Mucosa of descending colon (tissue), 3 donors: ENCODE measurements around the gene MTF2. TPM values are rescaled to one million over a fixed set of nuclear protein-coding genes. Genes with fewer than 3 reads are reported as not detected.

Experiments used
- ATAC-seq: fragments of 200-7000 bp; cut with Tn5 transposase; one replicate; pipeline ENCODE4 v1.9.1; 2020; ENCODE audit warnings: mild to moderate bottlenecking, moderate library complexity
- DNase-seq, 3 donors: peaks; one replicate each; pipeline ENCODE4 v3.0.0-alpha.2; 2020
- H3K36me3 ChIP-seq: fragments of 200-600 bp; one replicate; pipeline ENCODE4 v1.8.0; 2021; ENCODE audit warnings: low read depth, mild to moderate bottlenecking
- H3K4me1 ChIP-seq: fragments of 200-600 bp; one replicate; pipeline ENCODE4 v1.8.0; 2021; ENCODE audit warnings: low read depth, mild to moderate bottlenecking
- H3K4me3 ChIP-seq: fragments of 200-600 bp; one replicate; pipeline ENCODE4 v1.8.0; 2021; ENCODE audit warnings: mild to moderate bottlenecking
- H3K9me3 ChIP-seq: fragments of 200-600 bp; one replicate; pipeline ENCODE4 v1.8.0; 2021; ENCODE audit warnings: mild to moderate bottlenecking
- CTCF ChIP-seq: fragments of 200-600 bp; IDR thresholded peaks from one replicate; pipeline ENCODE4 v1.8.0; 2022; ENCODE audit warnings: antibody characterized with exemption, mild to moderate bottlenecking
- intact Hi-C, 2 donors: fragments of 100-400 bp; cut with DNase I in 1 of 2; cut with micrococcal nuclease in 1 of 2; formaldehyde crosslinking; loops; one replicate each; pipeline versions ENCODE4 v1.11.0 to v1.11.1; 2022; cut with DNase I, micrococcal nuclease
- total RNA-seq, 3 donors: library from RNA; stranded (reverse); fragmentation: NEBNext Ultra II Directional in 2 of 3; extraction: Animal tissue kit (Norgen Biotek cat#: 25700) in 2 of 3; gene quantifications; one replicate each; pipeline versions ENCODE4 v1.2.1 to v1.2.4, GENCODE V29; 2021 to 2023
- donor health status: DM: no; HTN: no; CAD: no; lungs with moderate emphysema.
- donor health status: DM: no; HTN: no; CAD: no.
- donor health status: DM: no; HTN: yes; CAD: no.

The MTF2 gene
- total RNA-seq, 3 donors from 2014 or later = 22.5 to 32.1 (median 23.6) TPM

- intact Hi-C loops = no loop called here
- no peak for TF ChIP-seq CTCF
- no peaks in the 10 kb centered on the region for H3K36me3 ChIP-seq
- no peak overlapping the region for H3K4me3 ChIP-seq
- peaks cover 12% of the 10 kb centered on the region for H3K4me1 ChIP-seq
- no peak for ATAC-seq
- no peak for DNase-seq
- no peaks in the 10 kb centered on the region for H3K9me3 ChIP-seq
Measured at GRCh38 chr1:93083979-93084378, 4.9 kb downstream of the MTF2 start.

DNA sequence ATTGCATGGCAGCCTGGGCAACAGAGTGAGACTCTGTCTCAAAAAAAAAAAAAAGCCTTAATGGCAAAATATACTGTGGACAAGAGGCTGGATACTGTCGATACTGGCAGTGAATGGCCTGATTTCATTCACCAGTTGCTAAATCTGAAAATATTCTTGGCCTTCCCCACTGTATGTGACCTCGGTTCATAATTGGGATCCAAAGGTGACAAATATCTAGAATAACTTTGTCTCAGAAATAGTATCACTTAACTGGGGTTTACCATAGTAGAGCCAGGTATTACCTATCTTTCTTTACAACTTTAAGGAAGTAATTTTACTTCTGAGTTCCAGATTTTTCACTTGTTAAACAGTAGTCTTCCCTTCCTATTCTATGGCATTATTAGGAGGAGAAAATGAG lies 8.4 kb downstream of the MTF2 start:
- Histone ChIP-seq H3K4me1 (no peaks in the 10 kb centered on the region), H3K4me3 (no peak overlapping the region), H3K9me3 (no peaks in the 10 kb centered on the region), H3K36me3 (no peaks in the 10 kb centered on the region)
- intact Hi-C loops = no loop called here
- no peak for TF ChIP-seq CTCF
- DNase-seq (no peak), ATAC-seq (no peak)

DNA sequence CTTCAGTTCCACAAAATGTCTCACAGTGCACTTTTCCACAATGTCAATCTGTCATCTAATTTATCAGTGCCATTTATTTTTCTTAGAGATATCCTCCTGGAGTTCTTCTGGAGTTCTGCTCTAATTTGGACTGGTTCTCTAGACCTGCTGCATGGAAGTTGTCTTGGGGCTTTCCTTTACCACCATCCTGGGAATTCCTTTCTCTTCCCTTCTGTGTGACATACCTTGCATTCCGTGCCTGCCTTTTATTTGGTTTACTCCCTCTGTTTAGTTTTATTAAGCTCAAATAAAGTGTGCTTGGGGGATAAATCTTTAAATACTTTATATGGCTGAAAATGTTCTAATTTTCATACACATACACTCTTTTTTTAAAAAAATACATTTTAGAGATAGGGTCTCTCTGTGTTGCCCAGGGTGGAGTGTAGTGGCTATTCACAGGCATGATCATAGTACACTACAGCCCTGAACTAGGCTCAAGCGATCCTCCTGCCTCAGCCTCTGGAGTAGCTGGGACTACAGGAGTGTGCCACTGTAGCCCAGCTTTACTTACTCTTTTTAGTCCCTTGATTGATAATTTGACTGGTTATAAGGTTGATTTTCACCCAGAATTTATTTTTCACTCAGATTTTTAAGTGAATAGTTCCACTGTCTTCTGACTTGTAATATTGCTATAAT lies 14.4 kb downstream of the MTF2 start:
- Histone ChIP-seq H3K4me1 (no peaks in the 10 kb centered on the region), H3K9me3 (no peaks in the 10 kb centered on the region), H3K4me3 (no peak overlapping the region), H3K36me3 (no peaks in the 10 kb centered on the region)
- DNase-seq = no peak
- intact Hi-C loops = no loop called here
- ATAC-seq = no peak
- no peak for TF ChIP-seq CTCF

DNA sequence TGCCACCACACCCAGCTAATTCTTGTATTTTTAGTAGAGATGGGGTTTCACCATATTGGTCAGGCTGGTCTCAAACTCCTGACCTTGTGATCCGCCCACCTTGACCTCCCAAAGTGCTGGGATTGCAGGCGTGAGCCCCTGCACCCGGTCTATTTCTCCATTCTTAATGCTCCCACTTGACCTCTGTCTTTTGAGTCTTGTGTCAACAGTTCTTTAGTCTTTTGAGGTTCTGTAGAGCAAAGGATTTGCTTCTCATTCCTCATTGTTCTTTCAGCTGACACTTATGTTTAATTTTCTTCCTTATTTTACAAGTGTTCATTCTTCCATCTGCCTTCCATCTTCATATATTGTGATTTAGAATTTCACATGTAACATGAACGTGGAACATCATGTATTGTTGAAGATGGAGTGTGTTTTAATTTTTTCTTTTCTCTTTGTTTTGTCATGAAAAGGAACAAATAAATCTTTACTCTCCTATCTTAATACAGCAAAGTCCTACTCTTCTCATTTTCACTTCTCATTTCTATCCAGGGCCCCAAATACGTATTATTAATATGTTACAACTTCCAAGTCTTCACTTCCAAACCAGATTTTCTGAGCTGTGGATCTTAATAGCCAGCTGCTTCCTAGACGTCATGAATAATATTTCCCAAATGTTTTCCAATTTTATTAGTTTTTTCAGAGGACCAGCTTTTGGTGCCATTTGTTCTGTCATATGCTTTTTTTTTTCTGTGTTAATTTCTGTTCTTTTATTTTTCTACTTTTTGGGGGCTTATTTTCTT lies 16.9 kb downstream of the MTF2 start:
- no peaks in the 10 kb centered on the region for H3K4me1 ChIP-seq
- TF ChIP-seq CTCF = no peak
- no peak for ATAC-seq
- no peak overlapping the region for H3K4me3 ChIP-seq
- H3K9me3 ChIP-seq = no peaks in the 10 kb centered on the region
- H3K36me3 ChIP-seq = no peaks in the 10 kb centered on the region
- DNase-seq = no peak
- intact Hi-C loops = no loop called here

- no peak for TF ChIP-seq CTCF
- no peaks in the 10 kb centered on the region for H3K4me1 ChIP-seq
- H3K9me3 ChIP-seq = no peaks in the 10 kb centered on the region
- H3K4me3 ChIP-seq = no peak overlapping the region
- ATAC-seq (no peak), DNase-seq (no peak)
- intact Hi-C loops = no loop called here
- no peaks in the 10 kb centered on the region for H3K36me3 ChIP-seq
Measured at GRCh38 chr1:93102142-93102541, 23.1 kb downstream of the MTF2 start.
